Mesenchymal stem cell (in vitro differentiated cells and primary cell): ENCODE measurements around the gene RCAN3.

ENCODE experiments used
- DNase-seq: peaks from one replicate; pipeline ENCODE4 v3.0.0-alpha.2; 2013
- H2AFZ ChIP-seq: one replicate; pipeline ENCODE4 v1.6.1; 2013; ENCODE audit warnings: low read depth, mild to moderate bottlenecking, control low read depth, inconsistent platforms, low read length, moderate library complexity
- H2AK5ac ChIP-seq: 2 replicates; pipeline ENCODE4 v1.6.1; 2013; ENCODE audit warnings: low read length, moderate library complexity, mild to moderate bottlenecking, inconsistent platforms; ENCODE audit not compliant: severe bottlenecking
- H2BK120ac ChIP-seq: one replicate; pipeline ENCODE4 v1.6.1; 2013; ENCODE audit warnings: low read depth, mild to moderate bottlenecking, inconsistent platforms, low read length, moderate library complexity
- H2BK12ac ChIP-seq, 2 experiments: one replicate each; pipeline ENCODE4 v1.6.1; 2013; ENCODE audit warnings: inconsistent platforms in 2 of 2, low read length in 2 of 2, mild to moderate bottlenecking in 2 of 2, moderate library complexity in 2 of 2, control low read depth in 1 of 2
- H2BK15ac ChIP-seq: one replicate; pipeline ENCODE4 v1.6.1; 2013; ENCODE audit warnings: mild to moderate bottlenecking, low read depth, inconsistent platforms; ENCODE audit not compliant: poor library complexity, severe bottlenecking
- H2BK5ac ChIP-seq: 2 replicates; pipeline ENCODE4 v1.6.1; 2013; ENCODE audit warnings: low read depth, mild to moderate bottlenecking, low read length, control low read depth, inconsistent platforms; ENCODE audit not compliant: poor library complexity, severe bottlenecking
- H3K14ac ChIP-seq, 2 experiments: one replicate each; pipeline ENCODE4 v1.6.1; 2013; ENCODE audit warnings: inconsistent platforms in 2 of 2, low read length in 2 of 2, control low read depth in 1 of 2, mild to moderate bottlenecking in 1 of 2, moderate library complexity in 1 of 2
- H3K18ac ChIP-seq, 2 experiments: one replicate each; pipeline ENCODE4 v1.6.1; 2013; ENCODE audit warnings: inconsistent platforms in 2 of 2, low read length in 2 of 2, control low read depth in 1 of 2, low read depth in 1 of 2, mild to moderate bottlenecking in 1 of 2
- H3K23ac ChIP-seq, 2 experiments: one replicate each; pipeline ENCODE4 v1.6.1; 2013; ENCODE audit warnings: inconsistent platforms in 2 of 2, low read length in 2 of 2, mild to moderate bottlenecking in 2 of 2, moderate library complexity in 2 of 2, control low read depth in 1 of 2
- H3K27ac ChIP-seq: 2 replicates; pipeline ENCODE4 v1.5.1; 2013; ENCODE audit warnings: mild to moderate bottlenecking, moderate library complexity, low read length, control low read depth, inconsistent platforms; ENCODE audit not compliant: poor library complexity, severe bottlenecking
- H3K27me3 ChIP-seq, 2 experiments: 2 replicates each; pipeline versions ENCODE4 v1.6.1 to v1.7.0; 2013; ENCODE audit warnings: low read length in 2 of 2, mild to moderate bottlenecking in 2 of 2, moderate library complexity in 2 of 2, control low read depth in 1 of 2, inconsistent platforms in 1 of 2; ENCODE audit not compliant: control insufficient read depth in 1 of 2, insufficient read depth in 1 of 2
- H3K36me3 ChIP-seq, 2 experiments: 2 replicates each; pipeline versions ENCODE4 v1.6.1 to v1.7.0; 2013; ENCODE audit warnings: low read length in 2 of 2, control low read depth in 1 of 2, inconsistent platforms in 1 of 2, low read depth in 1 of 2, mild to moderate bottlenecking in 1 of 2; ENCODE audit not compliant: insufficient read depth in 2 of 2, control insufficient read depth in 1 of 2
- H3K4ac ChIP-seq, 2 experiments: one replicate each; pipeline ENCODE4 v1.6.1; 2013; ENCODE audit warnings: inconsistent platforms in 2 of 2, low read length in 2 of 2, mild to moderate bottlenecking in 2 of 2, moderate library complexity in 2 of 2, control low read depth in 1 of 2, low read depth in 1 of 2
- H3K4me1 ChIP-seq: 2 replicates; pipeline ENCODE4 v1.6.1; 2013; ENCODE audit warnings: low read depth, low read length, control low read depth; ENCODE audit not compliant: control insufficient read depth, insufficient read depth
- H3K4me2 ChIP-seq: 2 replicates; pipeline ENCODE4 v1.6.1; 2013; ENCODE audit warnings: low read length, mild to moderate bottlenecking, inconsistent platforms; ENCODE audit not compliant: poor library complexity, severe bottlenecking
- H3K4me3 ChIP-seq, 2 experiments: 2 replicates each; pipeline versions ENCODE4 v1.5.1 to v1.7.0; 2013; ENCODE audit warnings: low read length in 2 of 2, mild to moderate bottlenecking in 2 of 2, control low read depth in 1 of 2, low read depth in 1 of 2; ENCODE audit not compliant: insufficient read depth in 1 of 2
- H3K79me1 ChIP-seq: replicated peaks from 2 replicates; pipeline ENCODE4 v1.6.1; 2013; ENCODE audit warnings: mild to moderate bottlenecking, control low read depth, low read length, inconsistent platforms; ENCODE audit not compliant: poor library complexity, severe bottlenecking
- H3K9ac ChIP-seq: 2 replicates; pipeline ENCODE4 v1.7.0; 2013; ENCODE audit warnings: mild to moderate bottlenecking, low read length, moderate library complexity
- H3K9me3 ChIP-seq: 2 replicates; pipeline ENCODE4 v1.7.0; 2013; ENCODE audit warnings: mild to moderate bottlenecking, low read length; ENCODE audit not compliant: control insufficient read depth
- H4K8ac ChIP-seq: one replicate; pipeline ENCODE4 v1.6.1; 2013; ENCODE audit warnings: inconsistent platforms, mild to moderate bottlenecking, low read length, moderate library complexity
- H4K91ac ChIP-seq: one replicate; pipeline ENCODE4 v1.6.1; 2013; ENCODE audit warnings: mild to moderate bottlenecking, low read length, inconsistent platforms
- WGBS: methylation state at CpG from one replicate; pipeline ENCODE4 v1.1.7; 2013; ENCODE audit warnings: mixed read lengths; 5-methylcytosine and 5-hydroxymethylcytosine counted together

Gene RCAN3

DNA sequence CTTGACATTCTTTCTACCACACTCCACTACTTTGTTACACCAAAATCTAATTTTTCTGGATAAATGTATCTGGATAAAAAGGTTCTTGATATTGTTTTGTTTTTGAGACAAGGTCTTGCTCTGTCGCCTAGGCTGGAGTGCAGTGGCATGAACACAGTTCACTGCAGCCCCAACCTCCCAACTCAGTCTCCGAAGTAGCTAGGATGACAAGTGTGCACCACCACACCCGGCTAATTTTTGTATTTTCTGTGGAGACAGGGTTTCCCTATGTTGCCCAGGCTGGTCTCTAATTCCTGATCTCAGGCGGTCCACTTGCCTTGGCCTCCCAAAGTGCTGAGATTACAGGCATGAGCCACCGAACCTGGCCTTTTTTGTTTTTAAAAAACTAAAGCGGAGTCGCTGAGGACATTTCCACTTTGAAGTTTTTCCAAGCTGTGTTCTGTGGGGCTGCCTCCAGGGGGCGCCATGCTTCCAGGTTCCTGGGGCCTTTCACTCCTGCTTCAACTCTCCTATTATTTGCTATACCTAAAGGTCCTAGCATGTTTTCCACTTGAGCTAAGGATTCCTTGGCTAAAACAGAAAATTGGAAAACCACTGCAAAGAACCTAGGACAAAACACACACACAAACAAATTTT, 39.2 kb downstream of the RCAN3 start:
- Histone ChIP-seq H3K4me2 (no peak overlapping the region), H3K4me3 (no peak overlapping the region), H4K8ac (peak overlapping the region; percentile 7), H3K27ac (peak overlapping the region; percentile 34), H3K23ac (no peak overlapping the region), H3K18ac (peak overlapping the region; percentile 37 to 94), H2BK12ac (peak overlapping the region; percentile 5 to 84), H3K36me3 (no peaks in the 10 kb centered on the region), H3K4me1 (peaks cover 16% of the 10 kb centered on the region), H3K14ac (no peak overlapping the region), H4K91ac (no peak overlapping the region), H2BK5ac (no peak overlapping the region), H2BK120ac (no peak overlapping the region), H2AFZ (no peak overlapping the region), H3K27me3 (peaks cover 0 to 12% of the 10 kb centered on the region in 2 experiments), H3K79me1 (no peaks in the 10 kb centered on the region), H2BK15ac (no peak overlapping the region), H3K9ac (no peak overlapping the region), H2AK5ac (peak overlapping the region; percentile 76), H3K4ac (peak overlapping the region in 1 of 2 experiments; percentile 69), H3K9me3 (no peaks in the 10 kb centered on the region)
- no peak for DNase-seq
- WGBS = 76% methylated on average over 8 of the region's 8 CpGs

DNA sequence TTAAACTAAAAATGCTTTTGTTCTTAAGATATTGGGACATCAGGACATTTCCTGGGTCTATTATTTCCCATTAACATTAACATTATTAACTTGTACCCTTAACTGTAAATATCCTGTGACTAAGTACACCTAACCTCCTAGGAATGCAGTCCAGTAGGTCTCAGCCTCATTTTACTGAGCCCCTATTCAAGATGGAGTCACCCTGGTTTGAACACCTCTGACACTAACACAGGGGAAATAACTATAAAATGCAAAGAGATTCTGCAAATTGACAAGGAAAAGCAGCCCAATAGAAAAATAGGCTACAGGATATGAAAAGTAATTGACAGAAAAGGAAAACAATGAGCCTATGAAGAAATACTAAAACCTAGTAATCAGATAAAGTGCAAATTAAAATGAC, 41.6 kb downstream of the RCAN3 start:
- H3K23ac ChIP-seq = no peak overlapping the region
- no peak overlapping the region for H3K18ac ChIP-seq
- no peaks in the 10 kb centered on the region for H3K79me1 ChIP-seq
- no peak overlapping the region for H3K4me3 ChIP-seq
- H2BK15ac ChIP-seq = no peak overlapping the region
- no peak overlapping the region for H3K27ac ChIP-seq
- no peak overlapping the region for H3K9ac ChIP-seq
- H2BK120ac ChIP-seq = no peak overlapping the region
- no peak for DNase-seq
- no peak overlapping the region for H4K8ac ChIP-seq
- H3K4me1 ChIP-seq = peaks cover 17% of the 10 kb centered on the region
- H3K4ac ChIP-seq = no peak overlapping the region
- H3K9me3 ChIP-seq = no peaks in the 10 kb centered on the region
- H2BK5ac ChIP-seq = no peak overlapping the region
- H2AFZ ChIP-seq = no peak overlapping the region
- no peak overlapping the region for H3K14ac ChIP-seq
- no peak overlapping the region for H3K4me2 ChIP-seq
- H2AK5ac ChIP-seq = no peak overlapping the region
- no peak overlapping the region for H4K91ac ChIP-seq
- peaks cover 0 to 30% of the 10 kb centered on the region in 2 experiments for H3K27me3 ChIP-seq
- no peaks in the 10 kb centered on the region for H3K36me3 ChIP-seq
- no peak overlapping the region for H2BK12ac ChIP-seq

DNA sequence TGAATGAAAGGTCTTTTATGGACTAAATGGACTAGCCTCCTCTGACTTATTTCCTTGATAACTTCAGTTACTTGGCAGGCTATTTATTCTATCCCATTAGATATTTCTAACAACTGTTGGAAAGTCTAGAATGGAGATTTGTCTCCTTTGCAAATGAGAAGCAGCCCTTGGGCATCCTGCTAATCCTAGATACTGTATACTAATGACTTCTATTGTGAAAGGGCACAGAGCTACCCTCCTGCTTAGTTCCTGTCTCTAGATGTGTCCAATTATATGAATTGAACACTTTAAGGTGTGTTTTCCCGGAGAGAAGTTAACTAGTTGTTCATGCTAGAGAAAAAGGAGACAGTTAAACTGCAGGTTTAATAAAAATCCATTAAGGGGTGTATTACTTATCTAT, 43.0 kb downstream of the RCAN3 start:
- Histone ChIP-seq H4K91ac (no peak overlapping the region), H3K27ac (no peak overlapping the region), H2BK12ac (no peak overlapping the region), H2BK15ac (no peak overlapping the region), H4K8ac (no peak overlapping the region), H3K18ac (no peak overlapping the region), H3K14ac (no peak overlapping the region), H2BK120ac (no peak overlapping the region), H2AK5ac (no peak overlapping the region), H3K36me3 (no peaks in the 10 kb centered on the region), H3K4ac (no peak overlapping the region), H3K4me2 (no peak overlapping the region), H2BK5ac (no peak overlapping the region), H3K9ac (no peak overlapping the region), H3K4me1 (peaks cover 15% of the 10 kb centered on the region), H3K79me1 (no peaks in the 10 kb centered on the region), H3K23ac (no peak overlapping the region), H3K4me3 (no peak overlapping the region), H3K9me3 (no peaks in the 10 kb centered on the region), H3K27me3 (peaks cover 0 to 43% of the 10 kb centered on the region in 2 experiments), H2AFZ (no peak overlapping the region)
- no peak for DNase-seq
- WGBS = no CpG with 5 or more reads among the region's 1 CpG

DNA sequence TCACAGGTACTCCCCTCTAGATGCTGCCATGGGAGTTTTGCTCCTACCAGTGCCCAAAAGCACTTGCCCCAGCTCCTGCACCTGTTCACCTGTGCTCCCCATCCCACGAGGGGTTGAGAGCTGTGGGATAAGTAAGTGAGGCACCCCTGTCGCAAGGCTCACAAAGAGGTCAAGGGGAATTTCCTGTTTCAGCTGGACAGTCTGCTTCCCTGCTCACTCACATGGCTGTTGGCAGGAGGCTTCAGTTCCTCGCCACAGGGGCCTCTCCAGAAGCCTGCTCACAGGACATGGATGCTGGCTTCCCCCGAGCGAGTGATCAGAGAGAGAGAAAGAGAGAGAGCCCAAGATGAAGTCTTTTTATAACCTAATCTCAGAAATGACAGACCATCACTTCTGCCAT, 44.6 kb downstream of the RCAN3 start:
- Histone ChIP-seq H2AK5ac (no peak overlapping the region), H2AFZ (no peak overlapping the region)

More for the DNA sequence above, 44.6 kb downstream of the RCAN3 start:
- Histone ChIP-seq H2BK15ac (no peak overlapping the region), H3K4me3 (no peak overlapping the region), H3K27me3 (peaks cover 0 to 59% of the 10 kb centered on the region in 2 experiments), H3K18ac (no peak overlapping the region), H3K79me1 (no peaks in the 10 kb centered on the region), H3K9ac (no peak overlapping the region), H2BK120ac (no peak overlapping the region), H3K36me3 (no peaks in the 10 kb centered on the region), H4K8ac (no peak overlapping the region), H3K27ac (no peak overlapping the region), H3K9me3 (no peaks in the 10 kb centered on the region), H3K4me1 (peaks cover 8% of the 10 kb centered on the region), H3K4me2 (no peak overlapping the region), H3K23ac (no peak overlapping the region), H4K91ac (no peak overlapping the region), H2BK5ac (no peak overlapping the region), H2BK12ac (no peak overlapping the region), H3K14ac (no peak overlapping the region), H3K4ac (no peak overlapping the region)
- 52% methylated on average over 3 of the region's 5 CpGs for WGBS
- DNase-seq = peak; percentile 26
